HG03558 (cell line): Measurements from ENCODE around the gene VCAN.

Experiments
- ATAC-seq: cut with Tn5 transposase; IDR thresholded peaks from one replicate; pipeline ENCODE4 v1.9.1; 2021; ENCODE audit warnings: moderate number of reproducible peaks; ENCODE audit not compliant: unreplicated experiment; ENCODE audit errors: extremely low read depth

VCAN gene

GRCh38 chr5:83556190-83556589 lies 84.6 kb downstream of the VCAN start:
- ATAC-seq, result no peak

- ATAC-seq, result no peak
Measured at GRCh38 chr5:83559118-83559785, 87.7 kb downstream of the VCAN start.

- no peak for ATAC-seq
Measured at GRCh38 chr5:83562071-83562606, 90.6 kb downstream of the VCAN start.

GRCh38 chr5:83562791-83563557 lies 91.4 kb downstream of the VCAN start:
- ATAC-seq, result no peak

- ATAC-seq, result no peak
Measured at GRCh38 chr5:83563631-83564030, 92.1 kb downstream of the VCAN start.

GRCh38 chr5:83564069-83564749 lies 92.7 kb downstream of the VCAN start:
- ATAC-seq, result no peak

- ATAC-seq, result no peak
Measured at GRCh38 chr5:83567741-83568140, 96.2 kb downstream of the VCAN start.

GRCh38 chr5:83568186-83568585 lies 96.6 kb downstream of the VCAN start:
- no peak for ATAC-seq

- no peak for ATAC-seq
Measured at GRCh38 chr5:83570916-83571315, 99.4 kb downstream of the VCAN start.

GRCh38 chr5:83572271-83572670 lies 100.7 kb downstream of the VCAN start:
- no peak for ATAC-seq

- no peak for ATAC-seq
Measured at GRCh38 chr5:83576341-83576740, 104.8 kb downstream of the VCAN start.

- ATAC-seq, result no peak
Measured at GRCh38 chr5:83577036-83577636, 105.6 kb downstream of the VCAN start.

- no peak for ATAC-seq
Measured at GRCh38 chr5:83583859-83584258, 112.3 kb downstream of the VCAN start.

GRCh38 chr5:83586874-83587776 lies 115.6 kb downstream of the VCAN start:
- no peak for ATAC-seq

GRCh38 chr5:83589786-83590185 lies 118.2 kb downstream of the VCAN start:
- no peak for ATAC-seq

- no peak for ATAC-seq
Measured at GRCh38 chr5:83590966-83591365, 119.4 kb downstream of the VCAN start.

- no peak for ATAC-seq
Measured at GRCh38 chr5:83595217-83595616, 123.7 kb downstream of the VCAN start.

GRCh38 chr5:83608122-83608521 lies 136.6 kb downstream of the VCAN start:
- ATAC-seq, result peak; percentile 70

GRCh38 chr5:83614841-83615240 lies 143.3 kb downstream of the VCAN start:
- ATAC-seq, result no peak

GRCh38 chr5:83628360-83628759 lies 156.8 kb downstream of the VCAN start:
- ATAC-seq, result no peak
